H1 (cell line): ENCODE measurements around the gene SNORC. TPM values are rescaled to one million over a fixed set of nuclear protein-coding genes. Genes with fewer than 3 reads are reported as not detected.

Experiments used
- CTCF ChIA-PET: fragments of 300-600 bp; sonication (Branson Sonifier 250); formaldehyde crosslinking; loops from one replicate; lab custom pipeline; 2021; ENCODE audit not compliant: partially characterized antibody; lab: Charles Lee
- POLR2A ChIA-PET: fragments of 300-600 bp; sonication (Branson Sonifier 250); formaldehyde crosslinking; loops from one replicate; lab custom pipeline; 2021; ENCODE audit warnings: inconsistent platforms; ENCODE audit not compliant: partially characterized antibody; lab: Charles Lee
- DNase-seq, 2 experiments: peaks; one replicate each; pipeline versions ENCODE4 v3.0.0 to v3.0.0-alpha.2; 2010 to 2022; ENCODE audit warnings: low spot score in 2 of 2, low read depth in 1 of 2, mixed read lengths in 1 of 2
- FAIRE-seq: peaks from 2 replicates; lab custom pipeline; 2011; peaks lifted over from hg19 to GRCh38; lab: Jason Lieb, UNC
- H2AFZ ChIP-seq: 2 replicates; pipeline ENCODE4 v1.8.1; 2012; ENCODE audit warnings: low read length, inconsistent platforms
- H2AK5ac ChIP-seq: 2 replicates; pipeline ENCODE4 v1.6.1; 2013; ENCODE audit warnings: low read depth, low read length
- H2BK120ac ChIP-seq: replicated peaks from 2 replicates; pipeline ENCODE3; 2013; ENCODE audit warnings: low read depth, low read length, inconsistent platforms
- H2BK12ac ChIP-seq: 2 replicates; pipeline ENCODE4 v1.6.1; 2013; ENCODE audit warnings: low read depth, low read length
- H2BK15ac ChIP-seq: 2 replicates; pipeline ENCODE4 v1.6.1; 2013; ENCODE audit warnings: low read length
- H2BK20ac ChIP-seq: 2 replicates; pipeline ENCODE4 v1.6.1; 2013; ENCODE audit warnings: low read length
- H2BK5ac ChIP-seq: 2 replicates; pipeline ENCODE4 v1.6.1; 2013; ENCODE audit warnings: low read depth, low read length
- H3K14ac ChIP-seq: 2 replicates; pipeline ENCODE4 v1.6.1; 2013; ENCODE audit warnings: inconsistent platforms; ENCODE audit not compliant: insufficient read length
- H3K18ac ChIP-seq: 2 replicates; pipeline ENCODE4 v1.6.1; 2013; ENCODE audit warnings: low read length; ENCODE audit errors: extremely low read depth
- H3K23ac ChIP-seq: 2 replicates; pipeline ENCODE4 v1.6.1; 2013; ENCODE audit warnings: inconsistent platforms; ENCODE audit not compliant: insufficient read length
- H3K23me2 ChIP-seq: 2 replicates; pipeline ENCODE4 v1.6.1; 2013; ENCODE audit warnings: low read depth, low read length
- H3K27ac ChIP-seq: 2 replicates; pipeline ENCODE4 v1.6.1; 2011; ENCODE audit warnings: low read depth, low read length, inconsistent platforms
- H3K27me3 ChIP-seq, 4 experiments: replicated peaks in 1 of 4; 1 replicate in 1 of 4; 2 replicates in 3 of 4; pipeline versions ENCODE4 v1.6.1 to v1.8.1; 2011 to 2013; ENCODE audit warnings: low read length in 3 of 4, mild to moderate bottlenecking in 3 of 4, inconsistent platforms in 2 of 4, mixed read lengths in 2 of 4, moderate library complexity in 1 of 4; ENCODE audit not compliant: control insufficient read depth in 3 of 4, insufficient read depth in 3 of 4; ENCODE audit errors: extremely low read depth in 1 of 4
- H3K36me3 ChIP-seq, 4 experiments: 2 replicates each; pipeline versions ENCODE4 v1.6.1 to v1.8.1; 2011 to 2013; ENCODE audit warnings: mild to moderate bottlenecking in 4 of 4, low read length in 3 of 4, moderate library complexity in 2 of 4, control low read depth in 1 of 4, inconsistent platforms in 1 of 4; ENCODE audit not compliant: insufficient read depth in 4 of 4, control insufficient read depth in 2 of 4
- H3K4ac ChIP-seq: replicated peaks from 2 replicates; pipeline ENCODE3; 2013; ENCODE audit warnings: low read length, low read depth, mixed read lengths, inconsistent platforms; ENCODE audit not compliant: insufficient read length
- H3K4me1 ChIP-seq, 4 experiments: replicated peaks in 1 of 4; 1 replicate in 1 of 4; 2 replicates in 3 of 4; pipeline versions ENCODE4 v1.6.1 to v1.8.1; 2011 to 2013; ENCODE audit warnings: low read length in 3 of 4, inconsistent platforms in 2 of 4, mixed read lengths in 1 of 4; ENCODE audit not compliant: insufficient read depth in 4 of 4, control insufficient read depth in 3 of 4
- H3K4me2 ChIP-seq, 2 experiments: 2 replicates each; pipeline versions ENCODE4 v1.6.1 to v1.8.1; 2011 to 2013; ENCODE audit warnings: low read depth in 2 of 2, low read length in 2 of 2, control low read depth in 1 of 2, inconsistent platforms in 1 of 2, mild to moderate bottlenecking in 1 of 2; ENCODE audit not compliant: insufficient read depth in 1 of 2
- H3K4me3 ChIP-seq, 4 experiments: fragments of 200-600, 300-600 bp in 1 of 4; sonication (generic), shearing (Covaris generic), sonication (Bioruptor Twin) in 1 of 4; 2 replicates each; pipeline versions ENCODE4 v1.5.1 to v1.8.1; 2011 to 2016; ENCODE audit warnings: low read length in 4 of 4, low read depth in 3 of 4, control low read depth in 2 of 4, inconsistent platforms in 2 of 4, mild to moderate bottlenecking in 2 of 4, mixed read lengths in 1 of 4, moderate library complexity in 1 of 4; ENCODE audit not compliant: insufficient read depth in 2 of 4; ENCODE audit errors: extremely low read depth in 1 of 4
- H3K56ac ChIP-seq: replicated peaks from 2 replicates; pipeline ENCODE3; 2013; ENCODE audit warnings: low read depth, mild to moderate bottlenecking, mixed read lengths, low read length, inconsistent platforms; ENCODE audit not compliant: insufficient read length
- H3K79me1 ChIP-seq: 2 replicates; pipeline ENCODE4 v1.6.1; 2013; ENCODE audit warnings: low read depth, low read length, control low read depth
- H3K79me2 ChIP-seq, 2 experiments: 2 replicates each; pipeline versions ENCODE4 v1.6.1 to v1.8.1; 2012 to 2013; ENCODE audit warnings: low read length in 2 of 2, mild to moderate bottlenecking in 2 of 2, inconsistent platforms in 1 of 2; ENCODE audit not compliant: insufficient read depth in 2 of 2, control insufficient read depth in 1 of 2
- H3K9ac ChIP-seq, 4 experiments: replicated peaks in 1 of 4; 1 replicate in 1 of 4; 2 replicates in 3 of 4; pipeline versions ENCODE4 v1.6.1 to v1.8.1; 2011 to 2013; ENCODE audit warnings: low read depth in 3 of 4, low read length in 3 of 4, control low read depth in 2 of 4, mild to moderate bottlenecking in 2 of 4, moderate library complexity in 2 of 4, inconsistent platforms in 1 of 4; ENCODE audit errors: extremely low read depth in 1 of 4
- H3K9me3 ChIP-seq, 2 experiments: 2 replicates each; pipeline versions ENCODE4 v1.6.1 to v1.8.1; 2012 to 2013; ENCODE audit warnings: mild to moderate bottlenecking in 2 of 2, moderate library complexity in 2 of 2, control low read depth in 1 of 2, inconsistent platforms in 1 of 2, low read depth in 1 of 2, low read length in 1 of 2, mixed read lengths in 1 of 2; ENCODE audit not compliant: insufficient read depth in 2 of 2
- H4K20me1 ChIP-seq, 2 experiments: replicated peaks in 1 of 2; 2 replicates each; pipeline versions ENCODE3 to v1.8.1; 2011 to 2013; ENCODE audit warnings: inconsistent platforms in 2 of 2, low read length in 2 of 2, mild to moderate bottlenecking in 1 of 2; ENCODE audit not compliant: insufficient read depth in 2 of 2, control insufficient read depth in 1 of 2
- H4K5ac ChIP-seq: 2 replicates; pipeline ENCODE4 v1.6.1; 2013; ENCODE audit warnings: low read length, low read depth, mixed read lengths, inconsistent platforms; ENCODE audit not compliant: insufficient read length
- H4K8ac ChIP-seq: 2 replicates; pipeline ENCODE4 v1.8.0; 2013; ENCODE audit warnings: mild to moderate bottlenecking, moderate library complexity, low read length, inconsistent platforms; ENCODE audit not compliant: insufficient read depth; ENCODE audit errors: extremely low read depth
- H4K91ac ChIP-seq: replicated peaks from 2 replicates; pipeline ENCODE3; 2013; ENCODE audit warnings: low read length, mixed read lengths, inconsistent platforms; ENCODE audit not compliant: insufficient read length
- JUN ChIP-seq: IDR thresholded peaks from 2 replicates; pipeline ENCODE4 v1.6.1; 2011; ENCODE audit warnings: low read depth, mild to moderate bottlenecking, improper control_type of control experiment, low read length
- RAD21 ChIP-seq, 2 experiments: IDR thresholded peaks in 1 of 2; conservative IDR thresholded peaks in 1 of 2; 2 replicates each; pipeline ENCODE4 v1.6.1; 2011; ENCODE audit warnings: low read depth in 2 of 2, low read length in 2 of 2, improper control_type of control experiment in 1 of 2, inconsistent platforms in 1 of 2, mild to moderate bottlenecking in 1 of 2, moderate library complexity in 1 of 2
- RBBP5 ChIP-seq: IDR thresholded peaks from 2 replicates; pipeline ENCODE4 v1.7.1; 2012; ENCODE audit warnings: low read depth, mild to moderate bottlenecking, inconsistent platforms, low read length, moderate library complexity, borderline replicate concordance
- WGBS, 2 experiments: shearing (Covaris generic) in 1 of 2; methylation state at CpG; one replicate each; pipeline versions ENCODE4 v1.1.6 to v1.1.7; 2013 to 2015; ENCODE audit warnings: low lambda C conversion rate in 2 of 2, mixed read lengths in 2 of 2, inconsistent platforms in 1 of 2, low coverage in 1 of 2, missing lambda C conversion rate in 1 of 2; ENCODE audit not compliant: insufficient replicate concordance in 2 of 2, insufficient coverage in 1 of 2, insufficient read length in 1 of 2; ENCODE audit errors: extremely low coverage in 1 of 2, missing lambda C conversion rate in 1 of 2; 5-methylcytosine and 5-hydroxymethylcytosine counted together
- polyA plus RNA-seq, 7 experiments: library from polyadenylated mRNA; depleted of rRNA in 3 of 7; stranded (reverse) in 5 of 7; unstranded in 2 of 7; fragments of >200 nt in 5 of 7; fragments of 200-250 nt in 2 of 7; gene quantifications; 1 replicate in 5 of 7; 2 replicates in 1 of 7; 4 replicates in 1 of 7; pipeline versions ENCODE4 v1.2.1 to v1.2.3, GENCODE V29; 2011 to 2013; ENCODE audit warnings: missing spikeins in 2 of 7, mixed read lengths in 2 of 7
- total RNA-seq: library from RNA; stranded (reverse); fragmentation: NEBNext Ultra II Directional; extraction: Animal tissue kit (Norgen Biotek cat#: 25700); gene quantifications from 2 replicates; pipeline ENCODE4 v1.2.1, GENCODE V29; 2021

SNORC gene
- total and polyA plus RNA-seq, 2 of the 8 experiments (the other 6 are each of a cell fraction or from before 2014, with no cell fraction given): 1.6 to 1.8 TPM

GRCh38 chr2:232896720-232897597 lies 26.9 kb downstream of the SNORC start:
- Histone ChIP-seq H4K20me1 (peaks cover 0 to 2% of the 10 kb centered on the region in 2 experiments), H3K79me2 (no peaks in the 10 kb centered on the region), H3K27me3 (peaks cover 0 to 6% (median 3%) of the 10 kb centered on the region in 4 experiments; a peak in 3 of 7 replicates), H2BK5ac (no peak overlapping the region), H3K79me1 (no peaks in the 10 kb centered on the region), H4K8ac (no peak overlapping the region), H2AK5ac (no peak overlapping the region), H2BK12ac (no peak overlapping the region), H3K4ac (no peak overlapping the region), H2BK15ac (no peak overlapping the region), H3K4me3 (no peak overlapping the region), H3K18ac (no peak overlapping the region), H4K5ac (no peak overlapping the region), H4K91ac (no peak overlapping the region), H3K56ac (no peak overlapping the region), H2AFZ (no peak overlapping the region), H3K9me3 (no peaks in the 10 kb centered on the region), H3K23me2 (peaks cover 11% of the 10 kb centered on the region; the same call in 1 of the 2 replicates), H3K4me2 (no peak overlapping the region), H3K9ac (no peak overlapping the region), H3K4me1 (peaks cover 4 to 15% (median 13%) of the 10 kb centered on the region in 4 experiments), H2BK20ac (no peak overlapping the region), H2BK120ac (no peak overlapping the region), H3K27ac (no peak overlapping the region), H3K36me3 (no peaks in the 10 kb centered on the region), H3K14ac (no peak overlapping the region), H3K23ac (no peak overlapping the region)
- WGBS, 2 experiments: 89 to 92% methylated on average over 1 to 3 of the region's 9 CpGs
- FAIRE-seq (no peak), DNase-seq (no peak)
- CTCF ChIA-PET: no interaction called here
- POLR2A ChIA-PET: interaction anchor here (1.2 to 1.6 kb wide), 2 partner anchors 12 to 15 kb away, joined by 3 to 4 read pairs; no protein-coding TSS in a partner anchor
- no peak for TF ChIP-seq RAD21 (IDR thresholded peaks at IDR 0.05 in 1 of 2, conservative IDR thresholded peaks at IDR 0.05 in 1 of 2; ENCODE audit: low read depth in 2 of 2, low read length in 2 of 2)
- no peak for TF ChIP-seq JUN
- no peak for TF ChIP-seq RBBP5
